GM12872 (cell line): ENCODE measurements around the gene HTT.

Source experiments
- CTCF ChIP-seq: IDR thresholded peaks from 3 replicates; pipeline ENCODE4 v1.5.1; 2011; ENCODE audit warnings: low read depth, mild to moderate bottlenecking, low read length, moderate library complexity; ENCODE audit not compliant: insufficient read depth

Gene HTT

GRCh38 chr4:3137908-3138307 is 63.4 kb downstream of the HTT start:
- no peak for TF ChIP-seq CTCF

GRCh38 chr4:3145234-3145924 is 70.9 kb downstream of the HTT start:
- TF ChIP-seq CTCF = no peak

DNA sequence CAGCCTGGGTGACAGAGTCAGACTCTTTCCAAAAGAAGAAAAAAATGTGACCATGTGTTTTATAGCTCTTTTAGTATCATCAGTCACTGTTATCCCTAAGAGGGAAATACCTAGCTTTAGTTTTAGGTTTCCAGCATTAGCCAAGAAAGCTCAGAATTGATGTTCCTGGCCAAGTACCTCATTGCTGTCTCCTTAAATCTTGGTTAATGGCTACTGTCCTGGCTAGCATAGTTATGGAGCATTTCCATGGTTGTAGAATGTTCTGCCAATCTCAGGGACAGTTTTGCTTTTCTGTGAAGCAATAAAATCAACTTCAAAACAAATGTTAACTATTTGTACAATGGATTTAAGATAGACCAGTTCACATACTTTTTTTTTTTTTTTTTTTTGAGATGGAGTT is 74.4 kb downstream of the HTT start:
- TF ChIP-seq CTCF = no peak

DNA sequence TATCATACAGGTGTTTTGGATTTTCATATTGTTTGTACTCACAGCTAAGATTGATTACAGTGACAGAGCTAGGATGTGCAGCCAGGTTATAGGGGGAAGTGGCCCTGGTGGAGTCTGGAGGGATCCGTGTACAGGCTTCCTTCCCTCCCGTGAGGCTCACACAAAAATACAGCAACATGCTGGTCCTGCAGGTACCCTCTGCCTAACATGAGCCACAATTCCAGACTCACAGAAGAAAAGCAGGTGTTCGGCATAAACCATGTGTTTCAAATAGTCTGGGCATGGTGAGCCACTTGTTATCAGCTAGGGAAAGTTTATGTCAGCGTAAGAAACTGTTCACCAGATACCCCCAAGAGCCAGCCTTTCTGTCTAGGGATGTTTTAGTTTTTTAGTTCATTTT is 82.9 kb downstream of the HTT start:
- no peak for TF ChIP-seq CTCF

DNA sequence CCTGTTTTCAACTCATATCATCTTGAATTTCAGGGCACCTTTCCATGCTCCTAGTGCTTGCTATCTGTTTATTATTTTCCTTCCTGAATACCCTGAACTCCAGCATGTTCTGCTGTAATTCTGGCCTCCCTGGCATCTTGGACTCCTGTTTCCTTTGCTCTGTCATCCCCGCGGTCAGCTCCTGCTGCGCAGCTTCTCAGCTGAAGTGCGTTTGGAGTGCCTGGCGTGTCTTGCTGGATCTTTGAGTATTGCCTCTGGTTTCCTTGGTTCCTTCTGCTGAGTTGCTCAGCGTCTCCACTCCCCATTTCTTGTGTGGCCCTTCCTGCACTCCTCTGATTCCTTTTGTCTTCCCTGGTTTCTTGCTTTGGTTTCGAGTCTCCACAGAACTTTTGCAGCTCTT is 84.4 kb downstream of the HTT start:
- TF ChIP-seq CTCF = no peak

DNA sequence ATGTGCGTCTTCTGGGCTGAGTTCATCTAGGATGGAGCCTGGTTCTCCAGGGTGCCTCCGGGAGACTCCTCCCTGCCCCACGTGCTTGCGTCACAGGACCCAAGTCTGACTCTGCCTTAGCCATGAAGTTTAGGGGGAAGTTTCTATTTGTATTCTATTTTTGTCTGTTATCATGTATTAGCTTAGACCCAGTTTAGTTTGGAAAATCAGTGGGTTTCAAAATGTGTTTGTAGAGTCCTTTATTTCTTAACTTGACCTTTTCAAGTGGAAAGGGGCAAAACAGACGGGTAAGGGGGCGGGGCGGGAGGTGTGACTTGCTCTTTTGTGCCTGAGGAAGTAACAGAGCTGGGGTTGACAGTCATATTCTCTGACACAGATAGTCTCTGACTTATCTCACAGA is 86.0 kb downstream of the HTT start:
- no peak for TF ChIP-seq CTCF

GRCh38 chr4:3168029-3168428 is 93.5 kb downstream of the HTT start:
- no peak for TF ChIP-seq CTCF
